Smooth muscle cell (in vitro differentiated cells): ENCODE measurements around the gene PLRG1. TPM values are rescaled to one million over a fixed set of nuclear protein-coding genes. Genes with fewer than 3 reads are reported as not detected.

ENCODE experiments used
- DNase-seq: peaks from one replicate; lab custom pipeline; 2025; ENCODE audit not compliant: unreplicated experiment; lab: John Stamatoyannopoulos, UW
- H2AFZ ChIP-seq: fragments of 200-600 bp; sonication (generic); 2 replicates; pipeline ENCODE4 v1.6.0; 2016; ENCODE audit warnings: antibody characterized with exemption, low read depth, mild to moderate bottlenecking
- H3F3A ChIP-seq: fragments of 200-600 bp; sonication (generic); 2 replicates; pipeline ENCODE4 v1.6.0; 2017; ENCODE audit warnings: antibody characterized with exemption, low read depth
- H3K27ac ChIP-seq: fragments of 200-600 bp; sonication (generic); 2 replicates; pipeline ENCODE4 v1.5.1; 2016; ENCODE audit warnings: low read depth, mild to moderate bottlenecking
- H3K27me3 ChIP-seq: fragments of 200-600 bp; sonication (generic); 2 replicates; pipeline ENCODE4 v1.6.1; 2016; ENCODE audit warnings: low read depth, mild to moderate bottlenecking
- H3K36me3 ChIP-seq: fragments of 200-600 bp; sonication (generic); 2 replicates; pipeline ENCODE4 v1.5.1; 2016; ENCODE audit warnings: low read depth
- H3K4me1 ChIP-seq: fragments of 200-600 bp; sonication (generic); 2 replicates; pipeline ENCODE4 v1.5.1; 2016; ENCODE audit warnings: low read depth
- H3K4me2 ChIP-seq: fragments of 200-600 bp; sonication (generic); 2 replicates; pipeline ENCODE4 v1.6.0; 2016; ENCODE audit warnings: mild to moderate bottlenecking
- H3K4me3 ChIP-seq: fragments of 200-600 bp; sonication (generic); 2 replicates; pipeline ENCODE4 v1.5.1; 2016; ENCODE audit warnings: mild to moderate bottlenecking
- H3K79me2 ChIP-seq: fragments of 200-600 bp; sonication (generic); 2 replicates; pipeline ENCODE4 v1.6.0; 2016; ENCODE audit warnings: low read depth, mild to moderate bottlenecking
- H3K9ac ChIP-seq: fragments of 200-600 bp; sonication (generic); 2 replicates; pipeline ENCODE4 v1.6.0; 2016; ENCODE audit warnings: low read depth
- H3K9me3 ChIP-seq: fragments of 200-600 bp; sonication (generic); replicated peaks from 2 replicates; pipeline ENCODE4 v1.5.1; 2016; ENCODE audit warnings: low read depth
- H4K20me1 ChIP-seq: fragments of 200-600 bp; sonication (generic); 2 replicates; pipeline ENCODE4 v1.6.0; 2016; ENCODE audit warnings: low read depth
- CTCF ChIP-seq: fragments of 200-600 bp; sonication (generic); IDR thresholded peaks from 2 replicates; pipeline ENCODE4 v1.5.1; 2017; ENCODE audit warnings: borderline replicate concordance, mild to moderate bottlenecking, antibody characterized with exemption; ENCODE audit not compliant: insufficient read depth, poor library complexity, severe bottlenecking
- WGBS: methylation state at CpG from one replicate; pipeline ENCODE4 v1.1.7; 2016; ENCODE audit warnings: low lambda C conversion rate; 5-methylcytosine and 5-hydroxymethylcytosine counted together
- polyA plus RNA-seq: library from polyadenylated mRNA; unstranded; fragments of >200 nt; fragmentation: Nextera tagmentation; extraction: Ambion mirVana; gene quantifications from 2 replicates; pipeline ENCODE4 v1.2.1, GENCODE V29; 2016
- total RNA-seq: library from RNA; depleted of rRNA; stranded (reverse); fragments of >200 nt; gene quantifications from 2 replicates; pipeline ENCODE4 v1.2.3, GENCODE V29; 2014

The PLRG1 gene
- total and polyA plus RNA-seq, 2 experiments from 2014 or later, result 66.2 to 88.1 TPM

GRCh38 chr4:154585369-154586018 lies 35.3 kb upstream of the PLRG1 start:
- Histone ChIP-seq H3K4me3 (no peak overlapping the region), H3K36me3 (no peaks in the 10 kb centered on the region), H3F3A (no peaks in the 10 kb centered on the region), H2AFZ (no peak overlapping the region), H3K9me3 (no peaks in the 10 kb centered on the region), H3K27ac (no peak overlapping the region), H4K20me1 (no peaks in the 10 kb centered on the region), H3K79me2 (no peaks in the 10 kb centered on the region), H3K27me3 (no peaks in the 10 kb centered on the region), H3K4me2 (no peak overlapping the region), H3K9ac (no peak overlapping the region), H3K4me1 (no peaks in the 10 kb centered on the region)
- no peak for DNase-seq
- TF ChIP-seq CTCF, result no peak
- 89% methylated on average over 10 of the region's 10 CpGs for WGBS

GRCh38 chr4:154584259-154584658 lies 34.1 kb upstream of the PLRG1 start:
- no peak overlapping the region for H2AFZ ChIP-seq
- H3K9ac ChIP-seq, result no peak overlapping the region
- 94% methylated on average over 5 of the region's 5 CpGs for WGBS
- no peaks in the 10 kb centered on the region for H3F3A ChIP-seq
- no peaks in the 10 kb centered on the region for H3K79me2 ChIP-seq
- no peaks in the 10 kb centered on the region for H3K4me1 ChIP-seq
- no peak overlapping the region for H3K4me2 ChIP-seq
- DNase-seq, result no peak
- no peaks in the 10 kb centered on the region for H3K9me3 ChIP-seq
- no peak overlapping the region for H3K27ac ChIP-seq
- TF ChIP-seq CTCF, result no peak
- no peaks in the 10 kb centered on the region for H4K20me1 ChIP-seq
- no peaks in the 10 kb centered on the region for H3K36me3 ChIP-seq
- H3K27me3 ChIP-seq, result no peaks in the 10 kb centered on the region
- H3K4me3 ChIP-seq, result no peak overlapping the region

- Histone ChIP-seq H3K27ac (no peak overlapping the region), H3K79me2 (no peaks in the 10 kb centered on the region), H3K36me3 (no peaks in the 10 kb centered on the region), H3K4me3 (no peak overlapping the region), H3K4me2 (no peak overlapping the region), H3K9me3 (no peaks in the 10 kb centered on the region), H2AFZ (no peak overlapping the region), H3K9ac (no peak overlapping the region), H3F3A (no peaks in the 10 kb centered on the region), H3K27me3 (no peaks in the 10 kb centered on the region), H4K20me1 (no peaks in the 10 kb centered on the region), H3K4me1 (no peaks in the 10 kb centered on the region)
- TF ChIP-seq CTCF, result no peak
- DNase-seq, result no peak
Observed at GRCh38 chr4:154583677-154584076, 33.5 kb upstream of the PLRG1 start.

- 87% methylated on average over 3 of the region's 3 CpGs for WGBS
Observed at GRCh38 chr4:154583230-154583629, 33.0 kb upstream of the PLRG1 start.

More at GRCh38 chr4:154583230-154583629, 33.0 kb upstream of the PLRG1 start:
- Histone ChIP-seq H3K4me2 (no peak overlapping the region), H2AFZ (no peak overlapping the region), H3K27me3 (no peaks in the 10 kb centered on the region), H3F3A (no peaks in the 10 kb centered on the region), H3K27ac (no peak overlapping the region), H4K20me1 (no peaks in the 10 kb centered on the region), H3K4me3 (no peak overlapping the region), H3K79me2 (no peaks in the 10 kb centered on the region), H3K9me3 (no peaks in the 10 kb centered on the region), H3K9ac (no peak overlapping the region), H3K36me3 (no peaks in the 10 kb centered on the region), H3K4me1 (no peaks in the 10 kb centered on the region)
- TF ChIP-seq CTCF, result no peak
- DNase-seq, result no peak
